HEK293 (cell line): ENCODE measurements around the gene MMP23B.

Experiments used
- CTCF ChIA-PET: fragments of 350-600 bp; formaldehyde crosslinking; extraction: SDS; loops from one replicate; lab custom pipeline; 2021; ENCODE audit warnings: antibody characterized with exemption; lab: Yijun Ruan, JAX
- POLR2A ChIA-PET: fragments of 300-600 bp; formaldehyde crosslinking; extraction: SDS; loops from one replicate; lab custom pipeline; 2020; ENCODE audit warnings: antibody characterized with exemption, inconsistent platforms; lab: Yijun Ruan, JAX
- H3K27ac ChIP-seq: fragments of 200-500 bp; sonication (Bioruptor generic); 2 replicates; pipeline ENCODE4 v1.5.1; 2014; ENCODE audit warnings: low read depth, low read length, control low read depth, inconsistent platforms; ENCODE audit errors: extremely low read depth
- H3K36me3 ChIP-seq, 2 experiments: fragments of 200-500 bp in 1 of 2; sonication (Bioruptor generic) in 1 of 2; 1 replicate in 1 of 2; 2 replicates in 1 of 2; pipeline ENCODE4 v1.5.1; 2014 to 2017; ENCODE audit warnings: inconsistent platforms in 2 of 2, low read length in 2 of 2; ENCODE audit not compliant: control insufficient read depth in 2 of 2, insufficient read depth in 1 of 2
- H3K4me1 ChIP-seq: fragments of 200-500 bp; sonication (Bioruptor generic); 2 replicates; pipeline ENCODE4 v1.5.1; 2014; ENCODE audit warnings: mild to moderate bottlenecking, low read length, inconsistent platforms; ENCODE audit not compliant: control insufficient read depth, insufficient read depth
- H3K4me3 ChIP-seq: 2 replicates; pipeline ENCODE4 v1.5.1; 2011; ENCODE audit warnings: low read depth, mild to moderate bottlenecking, control low read depth, low read length, moderate library complexity
- H3K9me3 ChIP-seq: fragments of 200-500 bp; sonication (Bioruptor generic); 2 replicates; pipeline ENCODE4 v1.5.1; 2014; ENCODE audit warnings: low read depth, low read length, inconsistent platforms; ENCODE audit not compliant: control insufficient read depth, insufficient read depth
- PBX3 ChIP-seq: sonication (generic); formaldehyde crosslinking; IDR thresholded peaks from 2 replicates; pipeline ENCODE4 v1.8.1; 2022; ENCODE audit warnings: mild to moderate bottlenecking, moderate library complexity, missing genetic modification reagents
- ZBTB49 ChIP-seq: fragments of 450-650 bp; formaldehyde crosslinking; IDR thresholded peaks from 2 replicates; pipeline ENCODE4 v1.5.1; 2016; ENCODE audit warnings: missing biosample characterization, missing genetic modification characterization, low read depth
- ZNF10 ChIP-seq: fragments of 450-650 bp; formaldehyde crosslinking; IDR thresholded peaks from 2 replicates; pipeline ENCODE4 v1.5.1; 2017; ENCODE audit warnings: missing biosample characterization, missing genetic modification characterization
- ZNF148 ChIP-seq: fragments of 450-650 bp; formaldehyde crosslinking; IDR thresholded peaks from 2 replicates; pipeline ENCODE4 v1.5.0; 2017; ENCODE audit warnings: missing biosample characterization, missing genetic modification characterization, borderline replicate concordance
- ZNF211 ChIP-seq: fragments of 450-650 bp; formaldehyde crosslinking; IDR thresholded peaks from 2 replicates; pipeline ENCODE4 v1.5.1; 2016; ENCODE audit warnings: low read depth, missing biosample characterization, missing genetic modification characterization
- ZNF266 ChIP-seq: fragments of 450-650 bp; formaldehyde crosslinking; IDR thresholded peaks from 2 replicates; pipeline ENCODE4 v1.5.1; 2016; ENCODE audit warnings: missing biosample characterization, missing genetic modification characterization, low read depth
- ZNF280C ChIP-seq: fragments of 450-650 bp; formaldehyde crosslinking; IDR thresholded peaks from 2 replicates; pipeline ENCODE4 v1.5.1; 2016; ENCODE audit warnings: missing biosample characterization, missing genetic modification characterization
- ZNF335 ChIP-seq: fragments of 450-650 bp; formaldehyde crosslinking; conservative IDR thresholded peaks from 2 replicates; pipeline ENCODE4 v1.5.1; 2016; ENCODE audit warnings: missing biosample characterization, missing genetic modification characterization
- ZNF391 ChIP-seq: fragments of 450-650 bp; formaldehyde crosslinking; IDR thresholded peaks from 2 replicates; pipeline ENCODE4 v1.5.1; 2016; ENCODE audit warnings: low read depth, missing biosample characterization, missing genetic modification characterization, borderline replicate concordance
- ZNF843 ChIP-seq: fragments of 450-650 bp; formaldehyde crosslinking; IDR thresholded peaks from 2 replicates; pipeline ENCODE4 v1.5.1; 2016; ENCODE audit warnings: missing biosample characterization, missing genetic modification characterization
- ZSCAN4 ChIP-seq: fragments of 450-650 bp; formaldehyde crosslinking; IDR thresholded peaks from 2 replicates; pipeline ENCODE4 v1.5.1; 2017; ENCODE audit warnings: missing biosample characterization, missing genetic modification characterization
- TF ChIP-seq, protein P1 (sequence below): fragments of 450-650 bp; formaldehyde crosslinking; IDR thresholded peaks from 2 replicates; pipeline ENCODE4 v1.5.1; 2016; ENCODE audit warnings: missing biosample characterization, missing genetic modification characterization
- TF ChIP-seq, protein P2 (sequence below): fragments of 450-650 bp; formaldehyde crosslinking; IDR thresholded peaks from 2 replicates; pipeline ENCODE4 v1.5.1; 2017; ENCODE audit warnings: missing biosample characterization, missing genetic modification characterization

Gene MMP23B

GRCh38 chr1:1606232-1606631, 25.7 kb upstream of the MMP23B start:
- H3K4me3 ChIP-seq = no peak overlapping the region
- no peaks in the 10 kb centered on the region; the same call in 1 of the 2 replicates for H3K4me1 ChIP-seq
- H3K9me3 ChIP-seq = no peaks in the 10 kb centered on the region
- H3K36me3 ChIP-seq = no peaks in the 10 kb centered on the region
- TF ChIP-seq ZSCAN4 (tag by site-specific recombination) (no peak), ZNF391 (no peak), ZNF10 (tag by site-specific recombination) (no peak), ZNF211 (tag by site-specific recombination) (no peak), ZNF335 (tag by site-specific recombination) (no peak), ZNF843 (tag by site-specific recombination) (no peak), ZNF266 (no peak), ZNF148 (tag by site-specific recombination) (no peak), ZNF280C (tag by site-specific recombination) (no peak), PBX3 (no peak), ZBTB49 (tag by site-specific recombination) (no peak)
- TF ChIP-seq, protein P1, sequence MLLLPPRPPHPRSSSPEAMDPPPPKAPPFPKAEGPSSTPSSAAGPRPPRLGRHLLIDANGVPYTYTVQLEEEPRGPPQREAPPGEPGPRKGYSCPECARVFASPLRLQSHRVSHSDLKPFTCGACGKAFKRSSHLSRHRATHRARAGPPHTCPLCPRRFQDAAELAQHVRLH (tag by site-specific recombination) = no peak
- TF ChIP-seq, protein P2, sequence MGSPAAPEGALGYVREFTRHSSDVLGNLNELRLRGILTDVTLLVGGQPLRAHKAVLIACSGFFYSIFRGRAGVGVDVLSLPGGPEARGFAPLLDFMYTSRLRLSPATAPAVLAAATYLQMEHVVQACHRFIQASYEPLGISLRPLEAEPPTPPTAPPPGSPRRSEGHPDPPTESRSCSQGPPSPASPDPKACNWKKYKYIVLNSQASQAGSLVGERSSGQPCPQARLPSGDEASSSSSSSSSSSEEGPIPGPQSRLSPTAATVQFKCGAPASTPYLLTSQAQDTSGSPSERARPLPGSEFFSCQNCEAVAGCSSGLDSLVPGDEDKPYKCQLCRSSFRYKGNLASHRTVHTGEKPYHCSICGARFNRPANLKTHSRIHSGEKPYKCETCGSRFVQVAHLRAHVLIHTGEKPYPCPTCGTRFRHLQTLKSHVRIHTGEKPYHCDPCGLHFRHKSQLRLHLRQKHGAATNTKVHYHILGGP (tag by site-specific recombination) = no peak
- H3K27ac ChIP-seq = no peak overlapping the region
- ChIA-PET POLR2A (no interaction called here), CTCF (no interaction called here)
